ENCODE measurements around the gene HSD17B1.
"Not testable (repeated sequence)": the region's sequence is repeated elsewhere in the genome, so short reads cannot be mapped to it uniquely, and the experiment has no call there.

Gene HSD17B1

GRCh38 chr17:42548070-42548837 lies 4.5 kb upstream of the HSD17B1 start:
- peak; percentile 69 for DNase-seq

DNA sequence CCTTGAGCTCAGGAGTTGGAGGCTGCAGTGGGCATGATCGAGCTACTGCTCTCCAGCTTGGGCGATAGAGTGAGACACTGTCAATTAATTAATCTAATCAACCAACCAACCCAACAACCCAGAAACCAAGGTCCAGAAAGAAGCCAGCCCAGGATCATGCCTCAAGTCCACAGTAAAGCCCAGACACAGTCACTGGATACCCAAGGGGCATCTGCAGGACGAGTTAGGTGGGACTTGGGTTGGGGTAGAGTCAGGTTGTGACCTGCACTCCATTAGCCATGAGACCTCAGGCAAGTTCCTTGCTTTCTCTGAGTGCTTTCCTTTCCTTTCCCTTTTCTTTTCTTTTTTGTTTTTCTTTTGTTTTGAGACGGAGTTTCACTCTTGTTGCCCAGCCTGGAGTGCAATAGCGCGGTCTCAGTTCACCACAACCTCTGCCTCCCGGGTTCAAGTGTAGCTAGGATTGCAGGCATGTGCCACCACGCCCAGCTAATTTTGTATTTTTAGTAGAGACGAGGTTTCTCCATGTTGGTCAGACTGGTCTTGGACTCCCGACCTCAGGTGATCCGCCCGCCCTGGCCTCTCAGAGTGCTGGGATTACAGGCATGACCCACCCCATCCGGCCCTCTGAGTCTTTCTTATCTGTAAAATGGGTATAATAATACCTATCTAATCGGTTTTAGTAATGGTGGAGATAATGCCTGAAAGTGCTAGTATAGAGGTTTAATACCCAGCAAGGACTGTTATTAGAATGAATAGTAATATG lies 3.5 kb upstream of the HSD17B1 start:
- no peak for DNase-seq

GRCh38 chr17:42553161-42553818 lies 567 bp downstream of the HSD17B1 start:
- DNase-seq: peak; percentile 28

DNA sequence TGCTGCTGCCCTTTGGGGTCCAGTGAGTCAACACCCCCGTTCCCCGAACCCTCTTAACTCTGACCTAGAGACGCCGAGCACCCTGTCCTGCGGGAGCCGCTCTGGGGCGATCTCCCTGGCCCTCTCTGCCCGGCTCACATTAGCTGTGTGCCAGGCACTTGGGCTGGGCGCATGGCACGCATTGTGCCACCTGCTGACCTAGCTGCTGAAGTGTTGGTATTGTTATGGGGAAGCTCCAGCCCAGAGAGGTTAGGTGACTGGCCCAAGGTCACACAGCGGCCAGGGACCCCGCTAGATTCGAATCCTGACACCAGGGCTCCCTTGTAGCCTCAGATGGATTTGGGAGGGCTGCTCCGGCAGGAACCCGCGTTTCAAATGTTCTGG lies 1.1 kb downstream of the HSD17B1 start:
- no peak for DNase-seq

GRCh38 chr17:42554250-42555121 lies 1.8 kb downstream of the HSD17B1 start:
- DNase-seq: peak; percentile 68

GRCh38 chr17:42555122-42555622 lies 2.4 kb downstream of the HSD17B1 start:
- DNase-seq: no peak

- not testable (repeated sequence) for DNase-seq
These were observed 3.4 kb downstream of the HSD17B1 start for GRCh38 chr17:42555961-42556617.

DNA sequence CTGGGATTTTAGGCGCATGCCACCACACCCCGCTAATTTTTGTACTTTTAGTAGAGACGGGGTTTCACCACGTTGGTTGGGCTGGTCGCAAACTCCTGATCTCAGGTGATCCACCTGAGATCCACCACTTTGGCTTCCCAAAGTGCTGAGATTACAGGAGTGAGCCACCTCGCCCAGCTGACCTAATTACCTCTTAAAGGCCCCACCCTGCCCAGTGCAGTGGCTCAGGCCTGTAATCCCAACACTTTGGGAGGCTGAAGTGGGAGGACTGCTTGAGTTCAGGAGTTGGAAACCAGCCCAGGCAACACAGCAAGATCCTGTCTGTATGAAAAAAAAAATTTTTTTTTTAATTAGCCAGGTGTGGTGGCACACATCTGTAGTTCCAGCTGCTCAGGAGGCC lies 6.4 kb downstream of the HSD17B1 start:
- no peak for DNase-seq

GRCh38 chr17:42560246-42560645 lies 7.5 kb downstream of the HSD17B1 start:
- DNase-seq: no peak

- DNase-seq: peak; percentile 93
These were observed 9.2 kb downstream of the HSD17B1 start, which contains the start of gene COASY for GRCh38 chr17:42561897-42562387. TSS of gene COASY (plus strand) at chr17:42562148. CDS start at chr17:42562623, 475 bp downstream.

DNA sequence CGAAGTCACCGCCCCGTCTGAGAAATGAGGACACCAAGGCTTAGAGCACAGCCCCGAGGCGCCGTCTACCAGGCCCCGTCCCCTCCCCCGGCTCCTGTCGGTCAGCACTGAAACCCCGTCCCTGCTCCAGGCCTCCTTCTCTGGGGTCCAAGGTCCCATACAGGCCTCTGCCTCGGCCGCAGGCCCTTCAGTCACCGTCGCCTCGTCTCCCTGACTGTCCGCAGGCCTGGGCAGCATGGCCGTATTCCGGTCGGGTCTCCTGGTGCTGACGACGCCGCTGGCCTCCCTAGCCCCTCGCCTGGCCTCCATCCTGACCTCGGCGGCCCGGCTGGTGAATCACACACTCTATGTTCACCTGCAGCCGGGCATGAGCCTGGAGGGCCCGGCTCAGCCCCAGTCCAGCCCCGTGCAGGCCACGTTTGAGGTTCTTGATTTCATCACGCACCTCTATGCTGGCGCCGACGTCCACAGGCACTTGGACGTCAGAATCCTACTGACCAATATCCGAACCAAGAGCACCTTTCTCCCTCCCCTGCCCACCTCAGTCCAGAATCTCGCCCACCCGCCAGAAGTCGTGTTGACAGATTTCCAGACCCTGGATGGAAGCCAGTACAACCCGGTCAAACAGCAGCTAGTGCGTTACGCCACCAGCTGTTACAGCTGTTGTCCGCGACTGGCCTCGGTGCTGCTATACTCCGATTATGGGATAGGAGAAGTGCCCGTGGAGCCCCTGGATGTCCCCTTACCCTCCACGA lies 9.8 kb downstream of the HSD17B1 start:
- no peak for DNase-seq

- no peak for DNase-seq
These were observed 10.4 kb downstream of the HSD17B1 start for GRCh38 chr17:42563143-42563509.

- no peak for DNase-seq
These were observed 10.8 kb downstream of the HSD17B1 start for GRCh38 chr17:42563543-42563942.

- DNase-seq: no peak
These were observed 11.2 kb downstream of the HSD17B1 start for GRCh38 chr17:42563950-42564349.

DNA sequence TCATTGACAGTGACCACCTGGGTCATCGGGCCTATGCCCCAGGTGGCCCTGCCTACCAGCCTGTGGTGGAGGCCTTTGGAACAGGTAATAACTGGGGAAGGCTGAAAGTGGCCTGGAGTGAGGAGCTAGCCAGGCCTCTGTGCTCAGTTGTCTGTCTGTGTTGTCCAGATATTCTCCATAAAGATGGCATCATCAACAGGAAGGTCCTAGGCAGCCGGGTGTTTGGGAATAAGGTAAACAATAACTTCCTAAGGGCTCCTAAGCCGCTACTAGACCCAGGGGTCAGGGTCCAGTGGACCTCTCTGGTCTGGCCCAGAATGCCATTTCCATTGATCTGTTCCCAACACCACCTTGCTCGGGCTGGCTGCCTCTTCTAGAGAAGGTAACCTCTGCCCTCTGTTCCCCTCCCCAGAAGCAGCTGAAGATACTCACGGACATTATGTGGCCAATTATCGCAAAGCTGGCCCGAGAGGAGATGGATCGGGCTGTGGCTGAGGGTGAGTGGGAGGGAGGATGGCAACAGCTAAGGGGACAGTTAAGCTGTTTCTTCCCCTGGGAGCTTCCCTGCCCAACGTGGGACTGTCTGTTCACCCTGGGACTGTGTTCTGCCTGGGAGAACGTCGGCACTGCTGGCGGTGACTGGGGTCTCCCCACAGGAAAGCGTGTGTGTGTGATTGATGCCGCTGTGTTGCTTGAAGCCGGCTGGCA lies 12.2 kb downstream of the HSD17B1 start:
- DNase-seq: no peak

GRCh38 chr17:42565523-42566214 lies 12.9 kb downstream of the HSD17B1 start:
- no peak for DNase-seq

- no peak for DNase-seq
These were observed 13.6 kb downstream of the HSD17B1 start for GRCh38 chr17:42566215-42566882.

GRCh38 chr17:42566883-42567573 lies 14.3 kb downstream of the HSD17B1 start, which contains the start of gene MLX:
TSS of gene MLX (plus strand) at chr17:42567100. CDS start at chr17:42567125, 25 bp downstream.
- DNase-seq: peak; percentile 72

Measured in DMS153 (cell line).